GM21528 (cell line): ENCODE measurements around the gene SECTM1.
"Not testable (repeated sequence)": the region's sequence is repeated elsewhere in the genome, so short reads cannot be mapped to it uniquely, and the experiment has no call there.

Source experiments
- ATAC-seq: cut with Tn5 transposase; IDR thresholded peaks from one replicate; pipeline ENCODE4 v1.9.1; 2021; ENCODE audit warnings: mild to moderate bottlenecking, moderate library complexity; ENCODE audit not compliant: unreplicated experiment, low FRiP score

Gene SECTM1

GRCh38 chr17:82333279-82334171 is at the start of gene SECTM1:
TSS of gene SECTM1 (minus strand) at chr17:82333766. CDS start at chr17:82327240, 6,526 bp downstream.
- no peak for ATAC-seq

- ATAC-seq = no peak
Measured at GRCh38 chr17:82382933-82383255, 49.3 kb upstream of the SECTM1 start.

GRCh38 chr17:82382220-82382932 is 48.8 kb upstream of the SECTM1 start:
- ATAC-seq = not testable (repeated sequence)

- not testable (repeated sequence) for ATAC-seq
Measured at GRCh38 chr17:82381703-82382009, 48.1 kb upstream of the SECTM1 start.

GRCh38 chr17:82380860-82381702 is 47.5 kb upstream of the SECTM1 start:
- ATAC-seq = no peak

- no peak for ATAC-seq
Measured at GRCh38 chr17:82378741-82379021, 45.1 kb upstream of the SECTM1 start.

- no peak for ATAC-seq
Measured at GRCh38 chr17:82377924-82378740, 44.6 kb upstream of the SECTM1 start.

GRCh38 chr17:82377294-82377693 is 43.7 kb upstream of the SECTM1 start:
- not testable (repeated sequence) for ATAC-seq

- ATAC-seq = no peak
Measured at GRCh38 chr17:82376042-82376730, 42.6 kb upstream of the SECTM1 start.

- ATAC-seq = no peak
Measured at GRCh38 chr17:82375359-82376041, 41.9 kb upstream of the SECTM1 start.

GRCh38 chr17:82374626-82375331 is 41.2 kb upstream of the SECTM1 start:
- no peak for ATAC-seq

- no peak for ATAC-seq
Measured at GRCh38 chr17:82373731-82374625, 40.4 kb upstream of the SECTM1 start.

- not testable (repeated sequence) for ATAC-seq
Measured at GRCh38 chr17:82373072-82373452, 39.5 kb upstream of the SECTM1 start.

- no peak for ATAC-seq
Measured at GRCh38 chr17:82372249-82373071, 38.9 kb upstream of the SECTM1 start.

- ATAC-seq = no peak
Measured at GRCh38 chr17:82371333-82372248, 38.0 kb upstream of the SECTM1 start, which contains the start of gene UTS2R. TSS of gene UTS2R (plus strand) at chr17:82371765. CDS start at chr17:82374325, 2,560 bp downstream.
